ACHN (cell line): ENCODE results near the gene PASK.

ENCODE experiments used
- DNase-seq: peaks from one replicate; pipeline ENCODE4 v3.0.0-alpha.2; 2015
- in situ Hi-C: cut with HindIII; loops from 2 replicates; pipeline ENCODE4 v1.10.0; 2017; ENCODE audit warnings: low sequenced_read_pairs, low pct_ligation_motif_present, low pct_unique_long_range_greater_than_20kb

The PASK gene

GRCh38 chr2:241064008-241064801 is 85.1 kb downstream of the PASK start:
- peak; percentile 10 for DNase-seq
- in situ Hi-C loops, result no loop called here

GRCh38 chr2:241063587-241063986 is 85.7 kb downstream of the PASK start:
- no peak for DNase-seq
- in situ Hi-C loops, result no loop called here

DNA sequence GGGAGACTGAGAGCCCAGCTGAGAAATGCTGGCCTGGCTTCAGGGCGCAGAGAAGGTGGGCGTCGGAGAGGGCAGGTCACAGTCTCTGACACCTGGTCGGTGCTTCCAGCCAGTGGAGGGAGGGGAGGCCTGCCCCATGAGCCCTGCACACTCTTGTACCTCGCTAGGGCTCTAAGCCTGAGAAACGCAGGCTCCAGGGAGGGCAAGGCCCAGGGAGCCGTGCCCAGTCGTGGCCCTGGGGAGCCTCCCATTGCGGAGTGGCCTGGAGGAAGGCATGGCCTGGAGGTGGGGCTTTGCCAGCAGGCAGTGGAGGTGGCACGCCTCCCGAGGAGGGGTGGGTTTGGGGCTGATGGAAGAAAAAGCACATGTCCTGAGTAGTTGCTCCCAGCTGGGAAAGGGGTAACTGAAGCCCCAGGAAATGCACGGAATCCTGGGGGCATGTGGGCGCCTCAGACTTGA is 86.2 kb downstream of the PASK start:
- in situ Hi-C loops, result no loop called here
- DNase-seq, result no peak

GRCh38 chr2:241062389-241063092 is 86.7 kb downstream of the PASK start:
- in situ Hi-C loops, result no loop called here
- no peak for DNase-seq

DNA sequence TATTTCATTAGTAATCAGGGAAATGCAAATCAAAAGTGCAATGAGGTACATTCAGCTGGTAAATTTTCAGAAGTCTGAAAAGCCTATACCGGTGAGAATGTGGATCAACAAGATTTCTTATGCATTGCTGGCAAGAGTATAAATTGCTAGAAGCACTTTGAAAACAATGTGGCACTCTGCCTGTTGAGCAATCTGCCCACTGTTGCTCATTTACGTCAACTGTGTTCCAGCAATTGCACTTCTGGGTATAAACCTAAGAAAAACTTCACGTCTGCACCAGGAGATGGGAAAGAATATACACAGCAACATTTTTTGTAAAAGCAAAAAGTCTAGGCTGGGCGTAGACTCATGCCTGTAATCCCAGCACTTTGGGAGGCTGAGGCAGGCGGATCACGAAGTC is 88.0 kb downstream of the PASK start:
- no peak for DNase-seq
- in situ Hi-C loops, result no loop called here
